Neural cell (in vitro differentiated cells): ENCODE data around the gene SH3BP5L. TPM values are rescaled to one million over a fixed set of nuclear protein-coding genes. Genes with fewer than 3 reads are reported as not detected.

ENCODE experiments used
- H2AFZ ChIP-seq: fragments of 200-600, 300-800 bp; sonication (generic), shearing (Covaris generic); 2 replicates; pipeline ENCODE4 v1.6.0; 2014; ENCODE audit warnings: low read depth, mild to moderate bottlenecking, antibody characterized with exemption, low read length, moderate library complexity
- H3F3A ChIP-seq: fragments of 200-600 bp; shearing (Covaris generic); 2 replicates; pipeline ENCODE4 v1.6.1; 2016; ENCODE audit warnings: mild to moderate bottlenecking, moderate library complexity, mixed read lengths, antibody characterized with exemption, low read length; ENCODE audit not compliant: insufficient read depth, poor library complexity, severe bottlenecking
- H3K27ac ChIP-seq: fragments of 200-600, 300-800 bp; sonication (generic), shearing (Covaris generic); 2 replicates; pipeline ENCODE4 v1.5.1; 2014; ENCODE audit warnings: mild to moderate bottlenecking, low read length, moderate library complexity
- H3K27me3 ChIP-seq: fragments of 300-800, 200-600 bp; sonication (generic), shearing (Covaris generic); 2 replicates; pipeline ENCODE4 v1.6.0; 2014; ENCODE audit warnings: mild to moderate bottlenecking, low read depth, low read length, moderate library complexity; ENCODE audit not compliant: insufficient read depth
- H3K36me3 ChIP-seq: fragments of 300-800, 200-600 bp; sonication (generic), shearing (Covaris generic); 2 replicates; pipeline ENCODE4 v1.5.1; 2014; ENCODE audit warnings: mild to moderate bottlenecking, antibody characterized with exemption, low read length, moderate library complexity; ENCODE audit not compliant: insufficient read depth
- H3K4me2 ChIP-seq: fragments of 300-800, 200-600 bp; sonication (generic), shearing (Covaris generic); 2 replicates; pipeline ENCODE4 v1.6.0; 2014; ENCODE audit warnings: mild to moderate bottlenecking, low read length
- H3K4me3 ChIP-seq: fragments of 300-800, 200-600 bp; sonication (generic), shearing (Covaris generic); 2 replicates; pipeline ENCODE4 v1.5.1; 2014; ENCODE audit warnings: mild to moderate bottlenecking, low read length, moderate library complexity
- H3K79me2 ChIP-seq: fragments of 200-600 bp; shearing (Covaris generic); replicated peaks from 2 replicates; pipeline ENCODE4 v1.6.0; 2014; ENCODE audit warnings: mild to moderate bottlenecking, low read length, moderate library complexity; ENCODE audit not compliant: insufficient read depth
- H3K9ac ChIP-seq: fragments of 300-800, 200-600 bp; sonication (generic), shearing (Covaris generic); 2 replicates; pipeline ENCODE4 v1.6.1; 2016; ENCODE audit warnings: mild to moderate bottlenecking, low read length, mixed read lengths
- H3K9me2 ChIP-seq: fragments of 200-600 bp; shearing (Covaris generic); 2 replicates; pipeline ENCODE4 v1.6.1; 2016; ENCODE audit warnings: mild to moderate bottlenecking, low read length, mixed read lengths; ENCODE audit not compliant: insufficient read depth
- H3K9me3 ChIP-seq: fragments of 200-600, 300-800 bp; sonication (generic), shearing (Covaris generic); 2 replicates; pipeline ENCODE4 v1.6.1; 2016; ENCODE audit warnings: mild to moderate bottlenecking, mixed run types, low read length, moderate library complexity, mixed read lengths
- H4K20me1 ChIP-seq: fragments of 200-600 bp; shearing (Covaris generic); 2 replicates; pipeline ENCODE4 v1.6.1; 2016; ENCODE audit warnings: mild to moderate bottlenecking, mixed run types; ENCODE audit not compliant: insufficient read depth
- EP300 ChIP-seq: fragments of 450-650 bp; conservative IDR thresholded peaks from 2 replicates; pipeline ENCODE4 v1.6.1; 2014; ENCODE audit warnings: antibody characterized with exemption, mild to moderate bottlenecking, moderate library complexity; ENCODE audit not compliant: poor library complexity, severe bottlenecking
- EZH2 ChIP-seq: fragments of 200-600, 300-800 bp; shearing (Covaris generic), sonication (generic); IDR thresholded peaks from 2 replicates; pipeline ENCODE4 v1.6.1; 2014; ENCODE audit warnings: antibody characterized with exemption, low read length, borderline replicate concordance, mild to moderate bottlenecking; ENCODE audit not compliant: insufficient read depth, poor library complexity, severe bottlenecking
- MXI1 ChIP-seq: fragments of 450-650 bp; conservative IDR thresholded peaks from 2 replicates; pipeline ENCODE4 v1.6.1; 2014; ENCODE audit warnings: antibody characterized with exemption, mild to moderate bottlenecking; ENCODE audit not compliant: poor library complexity, severe bottlenecking
- POLR2AphosphoS5 ChIP-seq: IDR thresholded peaks from 2 replicates; pipeline ENCODE4 v1.6.1; 2012
- RAD21 ChIP-seq: fragments of 450-650 bp; conservative IDR thresholded peaks from 2 replicates; pipeline ENCODE4 v1.6.1; 2014; ENCODE audit warnings: antibody characterized with exemption, mild to moderate bottlenecking, moderate library complexity
- SMC3 ChIP-seq: fragments of 450-650 bp; conservative IDR thresholded peaks from 2 replicates; pipeline ENCODE4 v1.6.1; 2014; ENCODE audit warnings: antibody characterized with exemption, mild to moderate bottlenecking, moderate library complexity; ENCODE audit not compliant: poor library complexity
- TAF1 ChIP-seq: IDR thresholded peaks from 2 replicates; pipeline ENCODE4 v1.6.1; 2012; ENCODE audit warnings: low read depth
- polyA plus RNA-seq: library from polyadenylated mRNA; depleted of rRNA; stranded (reverse); fragments of >200 nt; gene quantifications from 2 replicates; pipeline ENCODE4 v1.2.3, GENCODE V29; 2014
- TF ChIP-seq, protein P1 (sequence below): fragments of 450-650 bp; IDR thresholded peaks from 2 replicates; pipeline ENCODE4 v1.5.1; 2014; ENCODE audit warnings: antibody characterized with exemption, mild to moderate bottlenecking, moderate library complexity; ENCODE audit not compliant: poor library complexity, severe bottlenecking
- TF ChIP-seq, protein P2 (sequence below): IDR thresholded peaks from 2 replicates; pipeline ENCODE4 v1.6.1; 2012; ENCODE audit warnings: borderline replicate concordance

SH3BP5L gene
- polyA plus RNA-seq, 1 donor from 2014 or later: 38.6 TPM

DNA sequence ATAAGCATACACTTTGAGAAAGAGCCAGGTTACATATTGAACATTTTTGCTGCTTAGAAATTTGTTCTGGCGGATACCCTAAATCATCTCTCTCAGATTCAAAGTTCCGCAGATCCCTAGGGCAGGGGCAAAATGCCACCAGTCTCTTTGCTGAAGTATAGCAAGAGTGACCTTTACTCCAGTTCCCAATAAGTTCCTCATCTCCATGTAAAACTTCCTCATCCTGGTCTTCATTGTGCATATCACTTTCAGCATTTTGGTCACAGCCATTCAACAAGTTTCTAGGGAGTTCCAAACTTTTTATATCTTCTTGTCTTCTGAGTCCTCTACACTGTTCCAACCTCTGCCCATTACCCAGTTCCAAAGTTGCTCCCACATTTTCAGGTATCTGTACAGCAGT lies 46.8 kb downstream of the SH3BP5L start:
- H3K9me3 ChIP-seq: peaks cover 5% of the 10 kb centered on the region
- no peaks in the 10 kb centered on the region for H4K20me1 ChIP-seq
- H3K79me2 ChIP-seq: no peaks in the 10 kb centered on the region
- no peaks in the 10 kb centered on the region for H3F3A ChIP-seq
- H2AFZ ChIP-seq: no peak overlapping the region
- H3K4me2 ChIP-seq: no peak overlapping the region
- H3K9ac ChIP-seq: no peak overlapping the region
- H3K36me3 ChIP-seq: no peaks in the 10 kb centered on the region
- no peak overlapping the region for H3K27ac ChIP-seq
- H3K27me3 ChIP-seq: no peaks in the 10 kb centered on the region
- TF ChIP-seq, protein P1, sequence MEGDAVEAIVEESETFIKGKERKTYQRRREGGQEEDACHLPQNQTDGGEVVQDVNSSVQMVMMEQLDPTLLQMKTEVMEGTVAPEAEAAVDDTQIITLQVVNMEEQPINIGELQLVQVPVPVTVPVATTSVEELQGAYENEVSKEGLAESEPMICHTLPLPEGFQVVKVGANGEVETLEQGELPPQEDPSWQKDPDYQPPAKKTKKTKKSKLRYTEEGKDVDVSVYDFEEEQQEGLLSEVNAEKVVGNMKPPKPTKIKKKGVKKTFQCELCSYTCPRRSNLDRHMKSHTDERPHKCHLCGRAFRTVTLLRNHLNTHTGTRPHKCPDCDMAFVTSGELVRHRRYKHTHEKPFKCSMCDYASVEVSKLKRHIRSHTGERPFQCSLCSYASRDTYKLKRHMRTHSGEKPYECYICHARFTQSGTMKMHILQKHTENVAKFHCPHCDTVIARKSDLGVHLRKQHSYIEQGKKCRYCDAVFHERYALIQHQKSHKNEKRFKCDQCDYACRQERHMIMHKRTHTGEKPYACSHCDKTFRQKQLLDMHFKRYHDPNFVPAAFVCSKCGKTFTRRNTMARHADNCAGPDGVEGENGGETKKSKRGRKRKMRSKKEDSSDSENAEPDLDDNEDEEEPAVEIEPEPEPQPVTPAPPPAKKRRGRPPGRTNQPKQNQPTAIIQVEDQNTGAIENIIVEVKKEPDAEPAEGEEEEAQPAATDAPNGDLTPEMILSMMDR: no peak
- TF ChIP-seq RAD21: no peak
- TF ChIP-seq, protein P2, sequence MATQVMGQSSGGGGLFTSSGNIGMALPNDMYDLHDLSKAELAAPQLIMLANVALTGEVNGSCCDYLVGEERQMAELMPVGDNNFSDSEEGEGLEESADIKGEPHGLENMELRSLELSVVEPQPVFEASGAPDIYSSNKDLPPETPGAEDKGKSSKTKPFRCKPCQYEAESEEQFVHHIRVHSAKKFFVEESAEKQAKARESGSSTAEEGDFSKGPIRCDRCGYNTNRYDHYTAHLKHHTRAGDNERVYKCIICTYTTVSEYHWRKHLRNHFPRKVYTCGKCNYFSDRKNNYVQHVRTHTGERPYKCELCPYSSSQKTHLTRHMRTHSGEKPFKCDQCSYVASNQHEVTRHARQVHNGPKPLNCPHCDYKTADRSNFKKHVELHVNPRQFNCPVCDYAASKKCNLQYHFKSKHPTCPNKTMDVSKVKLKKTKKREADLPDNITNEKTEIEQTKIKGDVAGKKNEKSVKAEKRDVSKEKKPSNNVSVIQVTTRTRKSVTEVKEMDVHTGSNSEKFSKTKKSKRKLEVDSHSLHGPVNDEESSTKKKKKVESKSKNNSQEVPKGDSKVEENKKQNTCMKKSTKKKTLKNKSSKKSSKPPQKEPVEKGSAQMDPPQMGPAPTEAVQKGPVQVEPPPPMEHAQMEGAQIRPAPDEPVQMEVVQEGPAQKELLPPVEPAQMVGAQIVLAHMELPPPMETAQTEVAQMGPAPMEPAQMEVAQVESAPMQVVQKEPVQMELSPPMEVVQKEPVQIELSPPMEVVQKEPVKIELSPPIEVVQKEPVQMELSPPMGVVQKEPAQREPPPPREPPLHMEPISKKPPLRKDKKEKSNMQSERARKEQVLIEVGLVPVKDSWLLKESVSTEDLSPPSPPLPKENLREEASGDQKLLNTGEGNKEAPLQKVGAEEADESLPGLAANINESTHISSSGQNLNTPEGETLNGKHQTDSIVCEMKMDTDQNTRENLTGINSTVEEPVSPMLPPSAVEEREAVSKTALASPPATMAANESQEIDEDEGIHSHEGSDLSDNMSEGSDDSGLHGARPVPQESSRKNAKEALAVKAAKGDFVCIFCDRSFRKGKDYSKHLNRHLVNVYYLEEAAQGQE: no peak
- TF ChIP-seq MXI1: no peak
- TF ChIP-seq EP300: no peak
- TF ChIP-seq POLR2AphosphoS5: no peak
- no peak for TF ChIP-seq TAF1
- TF ChIP-seq EZH2: no peak
- TF ChIP-seq SMC3: no peak
- H3K4me3 ChIP-seq: no peak overlapping the region
- no peaks in the 10 kb centered on the region for H3K9me2 ChIP-seq

DNA sequence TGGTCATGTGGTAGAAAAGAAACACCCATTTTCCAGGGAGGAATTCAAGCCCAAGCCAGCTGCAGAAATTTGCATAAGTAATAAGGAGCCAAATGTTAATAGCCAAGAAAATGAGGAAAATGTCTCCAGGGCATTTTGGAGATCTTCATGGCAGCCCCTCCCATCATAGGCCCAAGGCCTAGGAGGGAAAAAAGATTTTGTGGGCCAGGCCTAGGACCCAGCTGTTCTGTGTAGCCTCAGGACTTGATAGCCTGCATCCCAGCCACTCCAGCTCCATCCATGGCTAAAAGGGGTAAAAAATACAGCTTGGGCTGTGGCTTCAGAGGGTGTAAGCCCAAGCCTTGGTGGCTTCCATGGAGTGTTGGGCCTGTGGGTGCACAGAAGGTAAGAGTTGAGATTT lies 48.7 kb downstream of the SH3BP5L start:
- H3K27ac ChIP-seq: no peak overlapping the region
- H3K4me2 ChIP-seq: no peak overlapping the region
- no peaks in the 10 kb centered on the region for H3K79me2 ChIP-seq
- H3K9ac ChIP-seq: no peak overlapping the region
- no peak overlapping the region for H3K4me3 ChIP-seq
- H2AFZ ChIP-seq: no peak overlapping the region
- H3K9me3 ChIP-seq: peaks cover 5% of the 10 kb centered on the region
- no peaks in the 10 kb centered on the region for H3F3A ChIP-seq
- H3K36me3 ChIP-seq: no peaks in the 10 kb centered on the region
- no peaks in the 10 kb centered on the region for H3K9me2 ChIP-seq
- TF ChIP-seq SMC3 (no peak), TAF1 (no peak), MXI1 (no peak), EZH2 (no peak), EP300 (no peak), RAD21 (no peak), POLR2AphosphoS5 (no peak)
- TF ChIP-seq, protein P1: no peak
- TF ChIP-seq, protein P2: no peak
- H3K27me3 ChIP-seq: no peaks in the 10 kb centered on the region
- H4K20me1 ChIP-seq: no peaks in the 10 kb centered on the region
